AG04449 (cell line): ENCODE measurements around the gene MAP3K20.
"Not testable (repeated sequence)": the region's sequence is repeated elsewhere in the genome, so short reads cannot be mapped to it uniquely, and the experiment has no call there.

Experiments used
- CTCF ChIA-PET: fragments of 350-600 bp; formaldehyde crosslinking; extraction: SDS; loops from one replicate; lab custom pipeline; 2021; ENCODE audit warnings: antibody characterized with exemption; lab: Yijun Ruan, JAX
- POLR2A ChIA-PET: fragments of 400-600, 350-600 bp; formaldehyde crosslinking; extraction: SDS; loops from one replicate; lab custom pipeline; 2020; ENCODE audit warnings: antibody characterized with exemption, inconsistent platforms; lab: Yijun Ruan, JAX
- DNase-seq: peaks from one replicate; pipeline ENCODE4 v3.0.0-alpha.2; 2010; ENCODE audit warnings: low read depth, low spot score
- H3K4me3 ChIP-seq: 2 replicates; pipeline ENCODE4 v1.5.1; 2011; ENCODE audit warnings: low read depth, mild to moderate bottlenecking, control low read depth, low read length
- TF ChIP-seq, protein P1 (sequence below): IDR thresholded peaks from one replicate; pipeline ENCODE4 v1.5.1; 2011; ENCODE audit warnings: mild to moderate bottlenecking, moderate library complexity, low read length, control low read depth, inconsistent platforms; ENCODE audit not compliant: insufficient read depth; ENCODE audit errors: missing control alignments

The MAP3K20 gene

DNA sequence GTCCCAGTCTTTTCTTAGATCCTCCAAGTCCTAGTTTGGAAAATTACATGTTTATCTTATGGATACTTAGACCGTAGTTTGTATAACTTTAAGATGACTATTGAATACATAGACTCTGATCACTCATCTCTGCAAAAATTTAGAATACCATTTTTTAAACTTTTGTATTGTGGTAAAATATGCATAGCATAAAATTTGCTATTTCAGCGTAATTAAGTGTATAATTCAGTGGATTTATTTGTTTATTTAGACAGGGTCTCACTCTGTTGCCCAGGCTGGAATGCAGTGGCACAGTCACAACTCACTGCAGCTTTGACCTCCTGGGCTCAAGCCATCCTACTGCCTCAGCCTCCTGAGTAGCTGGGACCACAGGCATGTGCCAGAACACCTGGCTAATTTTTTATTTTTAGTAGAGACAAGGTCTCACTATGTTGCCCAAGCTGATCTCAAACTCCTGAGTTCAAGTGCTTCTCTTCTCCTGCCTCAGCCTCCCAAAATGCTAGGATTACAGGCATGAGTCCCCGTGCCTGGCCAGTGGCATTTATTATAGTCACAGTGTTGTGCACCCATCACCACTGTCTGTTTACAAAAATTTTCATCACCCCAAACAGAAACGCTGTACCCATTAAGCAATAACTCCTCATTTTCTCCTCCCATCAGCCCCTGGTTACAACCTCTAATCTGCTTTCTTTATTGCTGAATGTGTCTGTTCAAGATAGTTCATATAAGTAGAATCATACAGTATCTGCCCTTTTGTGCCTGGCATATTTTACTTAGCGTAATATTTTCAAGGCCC is 90.0 kb downstream of the MAP3K20 start:
- DNase-seq, result no peak
- TF ChIP-seq, protein P1, sequence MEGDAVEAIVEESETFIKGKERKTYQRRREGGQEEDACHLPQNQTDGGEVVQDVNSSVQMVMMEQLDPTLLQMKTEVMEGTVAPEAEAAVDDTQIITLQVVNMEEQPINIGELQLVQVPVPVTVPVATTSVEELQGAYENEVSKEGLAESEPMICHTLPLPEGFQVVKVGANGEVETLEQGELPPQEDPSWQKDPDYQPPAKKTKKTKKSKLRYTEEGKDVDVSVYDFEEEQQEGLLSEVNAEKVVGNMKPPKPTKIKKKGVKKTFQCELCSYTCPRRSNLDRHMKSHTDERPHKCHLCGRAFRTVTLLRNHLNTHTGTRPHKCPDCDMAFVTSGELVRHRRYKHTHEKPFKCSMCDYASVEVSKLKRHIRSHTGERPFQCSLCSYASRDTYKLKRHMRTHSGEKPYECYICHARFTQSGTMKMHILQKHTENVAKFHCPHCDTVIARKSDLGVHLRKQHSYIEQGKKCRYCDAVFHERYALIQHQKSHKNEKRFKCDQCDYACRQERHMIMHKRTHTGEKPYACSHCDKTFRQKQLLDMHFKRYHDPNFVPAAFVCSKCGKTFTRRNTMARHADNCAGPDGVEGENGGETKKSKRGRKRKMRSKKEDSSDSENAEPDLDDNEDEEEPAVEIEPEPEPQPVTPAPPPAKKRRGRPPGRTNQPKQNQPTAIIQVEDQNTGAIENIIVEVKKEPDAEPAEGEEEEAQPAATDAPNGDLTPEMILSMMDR, result no peak
- POLR2A ChIA-PET, result no interaction called here
- no peak overlapping the region for H3K4me3 ChIP-seq
- CTCF ChIA-PET, result interaction anchor here (0.7 kb wide), 1 partner anchor 45 kb away, joined by 3 read pairs; no protein-coding TSS in a partner anchor

DNA sequence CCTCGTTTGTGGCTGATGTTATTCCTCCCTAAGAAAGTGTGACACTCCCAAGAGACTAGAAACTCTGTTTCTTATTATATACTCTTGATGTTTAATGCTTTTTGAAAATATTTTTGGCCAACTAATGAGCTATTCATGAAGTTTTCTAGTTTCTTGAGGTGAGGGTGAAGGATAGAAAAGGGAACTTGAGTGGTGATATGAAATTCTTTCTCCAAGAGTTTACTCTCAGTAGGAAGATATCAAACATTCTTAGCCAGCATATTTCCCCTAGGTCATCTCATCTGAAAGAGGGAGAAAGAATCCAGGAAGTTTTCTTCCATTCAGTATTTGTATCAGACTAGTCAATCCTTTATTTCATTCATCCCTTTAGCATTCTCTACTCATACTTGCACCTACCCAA is 95.7 kb downstream of the MAP3K20 start:
- POLR2A ChIA-PET, result no interaction called here

DNA sequence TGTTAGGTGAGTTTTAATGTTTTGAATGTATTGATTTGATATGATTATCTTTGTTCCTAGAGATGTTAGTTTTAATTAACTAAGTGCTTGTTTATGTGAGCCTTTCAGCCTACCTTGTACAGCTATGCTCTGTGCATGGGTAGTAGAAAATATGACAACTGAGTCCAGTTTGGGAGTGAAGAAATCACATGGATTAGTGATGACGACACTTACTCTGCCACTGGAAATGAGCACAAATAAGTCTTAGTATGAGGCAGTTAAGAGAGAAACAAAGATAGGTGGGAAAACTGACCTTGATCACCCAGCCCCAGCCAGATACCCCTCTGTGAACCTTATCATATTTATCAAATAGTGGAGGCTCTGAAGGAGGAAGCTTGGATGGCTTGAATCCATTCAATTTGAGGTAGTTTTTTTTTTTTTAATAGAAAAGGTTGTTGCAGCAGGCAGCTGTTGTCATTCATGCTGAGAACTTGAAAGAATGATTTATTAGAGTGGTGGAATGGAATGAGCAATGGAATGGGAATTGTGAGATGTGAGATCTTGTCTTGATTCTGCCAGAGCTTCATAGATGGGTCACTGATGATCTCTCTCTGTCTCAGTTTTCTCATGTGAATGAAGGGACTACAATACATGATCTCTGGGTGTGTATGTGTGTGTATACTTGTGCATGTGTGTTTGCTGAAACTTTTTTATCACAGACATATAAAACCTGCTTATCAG is 96.4 kb downstream of the MAP3K20 start:
- DNase-seq, result no peak
- CTCF ChIA-PET, result interaction anchor here (0.7 to 2.4 kb wide), 4 partner anchors 11 to 145 kb away, joined by 3 to 12 read pairs (median 4); no protein-coding TSS in a partner anchor
- POLR2A ChIA-PET, result no interaction called here
- TF ChIP-seq, protein P1, result no peak
- no peak overlapping the region for H3K4me3 ChIP-seq

More for the DNA sequence above, 95.7 kb downstream of the MAP3K20 start:
- CTCF ChIA-PET, result interaction anchor here (2.4 kb wide), 1 partner anchor 144 kb away, joined by 12 read pairs; no protein-coding TSS in a partner anchor
- no peak for DNase-seq
- no peak overlapping the region for H3K4me3 ChIP-seq
- TF ChIP-seq, protein P1, result no peak

DNA sequence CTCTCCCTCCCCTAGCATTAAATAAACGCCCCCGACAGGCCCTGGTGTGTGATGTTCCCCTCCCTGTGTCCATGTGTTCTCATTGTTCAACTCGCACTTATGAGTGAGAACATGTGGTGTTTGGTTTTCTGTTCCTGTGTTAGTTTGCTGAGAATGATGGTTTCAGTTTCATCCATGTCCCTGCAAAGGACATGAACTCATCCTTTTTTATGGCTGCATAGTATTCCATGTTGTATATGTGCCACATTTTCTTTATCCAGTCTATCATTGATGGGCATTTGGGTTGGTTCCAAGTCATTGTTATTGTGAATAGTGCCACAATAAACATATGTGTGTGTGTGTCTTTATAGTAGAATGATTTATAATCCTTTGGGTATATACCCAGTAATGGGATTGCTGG is 98.7 kb downstream of the MAP3K20 start:
- H3K4me3 ChIP-seq, POLR2A ChIA-PET, DNase-seq: not testable (repeated sequence)
- CTCF ChIA-PET, result interaction anchor here (0.9 to 1.5 kb wide), 3 partner anchors 10 to 43 kb away, joined by 3 to 6 read pairs (median 3); no protein-coding TSS in a partner anchor

DNA sequence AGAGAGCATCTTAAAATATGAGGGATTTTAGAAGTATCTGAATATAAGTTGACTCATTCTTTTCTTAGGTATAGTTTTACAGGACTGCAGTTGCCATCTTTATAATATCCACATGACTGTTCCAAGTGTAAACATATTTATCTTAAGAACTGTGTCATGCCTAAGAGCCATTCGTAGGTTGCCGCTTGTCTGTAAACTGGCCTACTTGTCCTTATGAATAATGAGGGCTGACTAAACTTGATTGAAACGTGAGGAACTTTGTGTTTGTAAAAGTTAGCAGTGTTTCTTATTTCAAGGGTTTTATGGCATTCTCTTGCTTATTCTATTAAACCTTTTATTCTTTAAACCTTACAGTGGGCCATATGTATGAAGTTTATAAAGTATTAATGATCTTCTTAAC is 99.6 kb downstream of the MAP3K20 start:
- ChIA-PET POLR2A (no interaction called here), CTCF (interaction anchor here (0.9 to 1.5 kb wide), 2 partner anchors 9 to 42 kb away, joined by 3 to 6 read pairs; no protein-coding TSS in a partner anchor)
- no peak overlapping the region for H3K4me3 ChIP-seq
- TF ChIP-seq, protein P1, result no peak
- DNase-seq, result no peak

DNA sequence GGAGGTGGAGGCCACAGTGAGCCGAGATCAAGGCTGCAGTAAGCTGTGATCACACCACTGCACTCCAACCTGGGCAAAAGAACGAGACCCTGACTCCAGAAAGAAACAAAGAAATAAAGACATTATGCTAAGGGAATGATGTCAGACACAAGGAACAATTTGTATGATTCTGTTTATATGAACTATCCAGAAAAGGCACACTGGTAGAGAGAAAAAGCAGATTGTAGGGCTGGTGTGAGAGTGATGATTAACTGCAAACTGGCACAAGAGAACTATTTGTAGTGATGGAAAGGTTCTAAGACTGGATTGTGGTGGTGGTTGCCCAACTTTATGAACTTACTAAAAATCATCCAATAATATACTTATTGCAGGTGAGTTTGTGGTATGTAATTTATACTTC is 106.3 kb downstream of the MAP3K20 start:
- ChIA-PET CTCF (interaction anchor here (0.8 kb wide), 1 partner anchor 12 kb away, joined by 3 read pairs; no protein-coding TSS in a partner anchor), POLR2A (no interaction called here)
- H3K4me3 ChIP-seq, result no peak overlapping the region
- TF ChIP-seq, protein P1, result no peak
- no peak for DNase-seq
